Measurements from ENCODE around the gene IGFL3. TPM values are rescaled to one million over a fixed set of nuclear protein-coding genes. Genes with fewer than 3 reads are reported as not detected.

Gene IGFL3
- total RNA-seq, 4 donors from 2014 or later: not detected

- Histone ChIP-seq H3K4me3 (no peak overlapping the region), H3K9me3 (peaks cover 0 to 19% (median 15%) of the 10 kb centered on the region in 3 donors), H3K27me3 (peaks cover 0 to 18% (median 0%) of the 10 kb centered on the region in 4 donors), H3K36me3 (no peaks in the 10 kb centered on the region), H3K27ac (no peak overlapping the region), H3K4me1 (no peaks in the 10 kb centered on the region)
- TF ChIP-seq, protein P1, sequence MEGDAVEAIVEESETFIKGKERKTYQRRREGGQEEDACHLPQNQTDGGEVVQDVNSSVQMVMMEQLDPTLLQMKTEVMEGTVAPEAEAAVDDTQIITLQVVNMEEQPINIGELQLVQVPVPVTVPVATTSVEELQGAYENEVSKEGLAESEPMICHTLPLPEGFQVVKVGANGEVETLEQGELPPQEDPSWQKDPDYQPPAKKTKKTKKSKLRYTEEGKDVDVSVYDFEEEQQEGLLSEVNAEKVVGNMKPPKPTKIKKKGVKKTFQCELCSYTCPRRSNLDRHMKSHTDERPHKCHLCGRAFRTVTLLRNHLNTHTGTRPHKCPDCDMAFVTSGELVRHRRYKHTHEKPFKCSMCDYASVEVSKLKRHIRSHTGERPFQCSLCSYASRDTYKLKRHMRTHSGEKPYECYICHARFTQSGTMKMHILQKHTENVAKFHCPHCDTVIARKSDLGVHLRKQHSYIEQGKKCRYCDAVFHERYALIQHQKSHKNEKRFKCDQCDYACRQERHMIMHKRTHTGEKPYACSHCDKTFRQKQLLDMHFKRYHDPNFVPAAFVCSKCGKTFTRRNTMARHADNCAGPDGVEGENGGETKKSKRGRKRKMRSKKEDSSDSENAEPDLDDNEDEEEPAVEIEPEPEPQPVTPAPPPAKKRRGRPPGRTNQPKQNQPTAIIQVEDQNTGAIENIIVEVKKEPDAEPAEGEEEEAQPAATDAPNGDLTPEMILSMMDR (IDR thresholded peaks at IDR 0.05): no peak
- no peak for TF ChIP-seq POLR2A (IDR thresholded peaks at IDR 0.05)
- intact Hi-C loops (cut with DNase I): no loop called here
- no peak for DNase-seq
- WGBS, 2 donors: 64 to 82% methylated on average over 1 of the region's 1 CpG
Measured at GRCh38 chr19:46100344-46100743, 24.1 kb downstream of the IGFL3 start.

- Histone ChIP-seq H3K36me3 (no peaks in the 10 kb centered on the region), H3K4me1 (no peaks in the 10 kb centered on the region), H3K4me3 (no peak overlapping the region), H3K9me3 (peaks cover 0 to 18% (median 5%) of the 10 kb centered on the region in 3 donors), H3K27me3 (peaks cover 0 to 9% (median 0%) of the 10 kb centered on the region in 4 donors), H3K27ac (no peak overlapping the region)
- no peak for DNase-seq
- intact Hi-C loops (cut with DNase I): no loop called here
- no peak for TF ChIP-seq POLR2A (IDR thresholded peaks at IDR 0.05)
- TF ChIP-seq, protein P1 (IDR thresholded peaks at IDR 0.05): no peak
- WGBS, 2 donors: 72 to 84% methylated on average over 3 to 4 of the region's 5 CpGs
Measured at GRCh38 chr19:46090444-46090843, 34.0 kb downstream of the IGFL3 start.

DNA sequence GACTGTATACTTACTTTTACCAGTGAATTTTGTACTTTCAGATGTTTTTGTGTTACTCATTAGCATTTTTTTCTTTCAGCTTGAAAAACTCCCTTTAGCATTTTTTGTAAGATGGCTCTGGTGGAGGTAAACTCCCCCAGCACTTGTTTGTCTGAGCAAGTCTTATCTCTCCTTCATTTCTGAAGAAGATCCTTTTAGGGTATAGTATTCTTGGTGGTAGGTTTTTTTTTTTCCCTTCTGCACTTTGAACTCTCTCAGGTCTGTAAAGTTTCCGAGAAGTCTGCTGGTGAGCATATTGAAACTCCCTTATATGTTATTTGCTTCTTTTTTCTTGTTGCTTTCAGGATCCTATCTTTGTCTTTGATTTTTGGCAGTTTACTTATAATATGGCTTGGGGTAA is 35.1 kb downstream of the IGFL3 start:
- no peak overlapping the region for H3K4me3 ChIP-seq
- H3K9me3 ChIP-seq: peaks cover 0 to 26% (median 5%) of the 10 kb centered on the region in 3 donors
- intact Hi-C loops (cut with DNase I): no loop called here
- no peaks in the 10 kb centered on the region for H3K4me1 ChIP-seq
- no peaks in the 10 kb centered on the region for H3K36me3 ChIP-seq
- no peak overlapping the region for H3K27ac ChIP-seq
- 93 to 100% methylated on average over 1 of the region's 1 CpG for WGBS, 2 donors
- no peak for DNase-seq
- no peak for TF ChIP-seq POLR2A (IDR thresholded peaks at IDR 0.05)
- TF ChIP-seq, protein P1 (IDR thresholded peaks at IDR 0.05): no peak
- H3K27me3 ChIP-seq: peaks cover 0 to 9% (median 0%) of the 10 kb centered on the region in 4 donors

DNA sequence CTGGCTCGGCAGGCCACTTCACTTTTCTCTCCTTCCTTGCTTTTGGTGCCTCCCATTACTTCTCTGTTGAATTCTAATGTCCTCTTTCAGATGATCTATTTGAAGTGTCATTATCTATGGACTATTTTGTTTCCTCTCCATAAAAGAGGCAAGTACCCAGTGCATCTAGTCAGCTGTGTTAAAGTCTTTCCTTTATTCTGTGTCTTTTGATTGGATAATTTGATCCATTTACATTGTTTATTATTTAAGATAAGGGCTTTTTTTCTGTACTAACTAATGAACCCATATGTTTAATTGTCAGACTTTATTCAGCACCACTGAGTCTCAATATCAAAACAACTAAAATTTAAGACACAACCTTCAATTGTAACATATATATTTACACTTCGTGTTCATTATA is 36.4 kb downstream of the IGFL3 start:
- no peak overlapping the region for H3K4me3 ChIP-seq
- no peaks in the 10 kb centered on the region for H3K4me1 ChIP-seq
- DNase-seq: no peak
- 73 to 91% methylated on average over 2 of the region's 2 CpGs for WGBS, 2 donors
- H3K36me3 ChIP-seq: no peaks in the 10 kb centered on the region
- peaks cover 0 to 9% (median 0%) of the 10 kb centered on the region in 4 donors for H3K27me3 ChIP-seq
- no peak for TF ChIP-seq POLR2A (IDR thresholded peaks at IDR 0.05)
- TF ChIP-seq, protein P1 (IDR thresholded peaks at IDR 0.05): no peak
- H3K27ac ChIP-seq: no peak overlapping the region
- intact Hi-C loops (cut with DNase I): no loop called here
- H3K9me3 ChIP-seq: peaks cover 0 to 26% (median 5%) of the 10 kb centered on the region in 3 donors

- Histone ChIP-seq H3K27ac (no peak overlapping the region), H3K27me3 (peaks cover 0 to 19% (median 0%) of the 10 kb centered on the region in 4 donors), H3K36me3 (no peaks in the 10 kb centered on the region), H3K4me1 (peaks cover 0 to 6% (median 0%) of the 10 kb centered on the region in 3 donors), H3K9me3 (peaks cover 0 to 26% (median 5%) of the 10 kb centered on the region in 3 donors), H3K4me3 (no peak overlapping the region)
- intact Hi-C loops (cut with DNase I): no loop called here
- 30 to 71% methylated on average over 1 of the region's 1 CpG for WGBS, 2 donors
- DNase-seq: no peak
- TF ChIP-seq POLR2A (IDR thresholded peaks at IDR 0.05): no peak
- TF ChIP-seq, protein P1 (IDR thresholded peaks at IDR 0.05): no peak
Measured at GRCh38 chr19:46085888-46086287, 38.6 kb downstream of the IGFL3 start.

Data from esophagus squamous epithelium (tissue), 5 donors.